Measurements from ENCODE around the gene PRDM16. TPM values are rescaled to one million over a fixed set of nuclear protein-coding genes. Genes with fewer than 3 reads are reported as not detected.
A peak's percentile ranks its signal among the peaks of the same experiment; 100 is the strongest.

The PRDM16 gene
- polyA plus RNA-seq, 1 of the 3 experiments (the other 2 are of a cell fraction) = not detected

- TF ChIP-seq PBX3 (IDR thresholded peaks at IDR 0.05) = no peak
Measured at GRCh38 chr1:3359351-3359750, 290.3 kb downstream of the PRDM16 start (continued).

GRCh38 chr1:3359756-3360440 is 290.9 kb downstream of the PRDM16 start:
- no peaks in the 10 kb centered on the region for H3K9me3 ChIP-seq
- no peaks in the 10 kb centered on the region for H3K79me2 ChIP-seq (ENCODE audit: insufficient read depth)
- POLR2A ChIA-PET = no interaction called here
- H3K27ac ChIP-seq (ENCODE audit: low read depth in 2 of 2, low read length in 1 of 2) = no peak overlapping the region
- DNase-seq = peak; percentile 67
- H4K20me1 ChIP-seq (ENCODE audit: insufficient read depth) = no peaks in the 10 kb centered on the region
- no peak overlapping the region for H3K9ac ChIP-seq
- WGBS (ENCODE audit: low lambda C conversion rate) = 18% methylated on average over 13 of the region's 31 CpGs
- CTCF ChIA-PET = interaction anchor here (1.0 kb wide), 1 partner anchor 50 kb away, joined by 3 read pairs; no protein-coding TSS in a partner anchor
- no peaks in the 10 kb centered on the region for H3K36me3 ChIP-seq (replicated peaks in 1 of 2; ENCODE audit: control insufficient read depth in 1 of 2, insufficient read depth in 2 of 2, low read length in 1 of 2)
- H3K27me3 ChIP-seq (ENCODE audit: insufficient read depth) = peaks cover 29% of the 10 kb centered on the region
- no peaks in the 10 kb centered on the region for H3F3A ChIP-seq (replicated peaks; ENCODE audit: insufficient read depth)
- TF ChIP-seq CTCF (IDR thresholded peaks at IDR 0.05) (no peak), YY1 (IDR thresholded peaks at IDR 0.05; ENCODE audit: low read depth) (no peak), MEF2A (IDR thresholded peaks at IDR 0.05; ENCODE audit: borderline replicate concordance, low read depth) (no peak), TEAD4 (IDR thresholded peaks at IDR 0.05; ENCODE audit: borderline replicate concordance, insufficient read depth) (no peak), MXI1 (IDR thresholded peaks at IDR 0.05; ENCODE audit: low read depth, low read length) (no peak), ZBTB33 (IDR thresholded peaks at IDR 0.05; ENCODE audit: borderline replicate concordance, low read depth) (no peak)
- no peak overlapping the region for H3K4me3 ChIP-seq (ENCODE audit: low read depth in 2 of 2, low read length in 1 of 2)
- no peak overlapping the region for H3K4me2 ChIP-seq
- H2AFZ ChIP-seq (ENCODE audit: low read depth) = no peak overlapping the region
- no peaks in the 10 kb centered on the region for H3K9me2 ChIP-seq
- no peaks in the 10 kb centered on the region for H3K4me1 ChIP-seq (ENCODE audit: control insufficient read depth in 1 of 2, insufficient read depth in 2 of 2, low read depth in 1 of 2, low read length in 1 of 2)

GRCh38 chr1:3360646-3361257 is 291.7 kb downstream of the PRDM16 start:
- H3K27me3 ChIP-seq (ENCODE audit: insufficient read depth) = peaks cover 32% of the 10 kb centered on the region
- CTCF ChIA-PET = no interaction called here
- 74% methylated on average over 6 of the region's 32 CpGs for WGBS (ENCODE audit: low lambda C conversion rate)

More at GRCh38 chr1:3360646-3361257, 291.7 kb downstream of the PRDM16 start:
- Histone ChIP-seq H3K27ac (ENCODE audit: low read depth in 2 of 2, low read length in 1 of 2) (no peak overlapping the region), H3F3A (replicated peaks; ENCODE audit: insufficient read depth) (no peaks in the 10 kb centered on the region), H3K79me2 (ENCODE audit: insufficient read depth) (no peaks in the 10 kb centered on the region), H3K4me3 (ENCODE audit: low read depth in 2 of 2, low read length in 1 of 2) (no peak overlapping the region), H4K20me1 (ENCODE audit: insufficient read depth) (no peaks in the 10 kb centered on the region), H3K36me3 (replicated peaks in 1 of 2; ENCODE audit: control insufficient read depth in 1 of 2, insufficient read depth in 2 of 2, low read length in 1 of 2) (no peaks in the 10 kb centered on the region), H2AFZ (ENCODE audit: low read depth) (no peak overlapping the region), H3K4me1 (ENCODE audit: control insufficient read depth in 1 of 2, insufficient read depth in 2 of 2, low read depth in 1 of 2, low read length in 1 of 2) (no peaks in the 10 kb centered on the region), H3K9me2 (no peaks in the 10 kb centered on the region), H3K4me2 (no peak overlapping the region), H3K9ac (no peak overlapping the region), H3K9me3 (no peaks in the 10 kb centered on the region)
- TF ChIP-seq PBX3 (IDR thresholded peaks at IDR 0.05) (no peak), NFIC (IDR thresholded peaks at IDR 0.05; ENCODE audit: borderline replicate concordance) (no peak), FOXJ3 (CRISPR knock-in tag; IDR thresholded peaks at IDR 0.05) (no peak), ELF1 (IDR thresholded peaks at IDR 0.05) (no peak), POLR2AphosphoS5 (IDR thresholded peaks at IDR 0.05; ENCODE audit: low read depth, low read length) (no peak), EZH2phosphoT487 (IDR thresholded peaks at IDR 0.05; ENCODE audit: borderline replicate concordance, low read depth) (no peak), RFX5 (IDR thresholded peaks at IDR 0.05; ENCODE audit: low read length) (no peak), SIN3A (IDR thresholded peaks at IDR 0.05; ENCODE audit: borderline replicate concordance, low read depth, low read length) (no peak), GATA2 (CRISPR knock-in tag; IDR thresholded peaks at IDR 0.05) (no peak), ZBTB33 (IDR thresholded peaks at IDR 0.05; ENCODE audit: borderline replicate concordance, low read depth) (no peak)
- POLR2A ChIA-PET = no interaction called here
- DNase-seq = no peak

Measured in SK-N-SH (cell line).